Neural progenitor cell (in vitro differentiated cells): ENCODE results near the gene RDX. TPM values are rescaled to one million over a fixed set of nuclear protein-coding genes. Genes with fewer than 3 reads are reported as not detected.

Source experiments
- DNase-seq: peaks from one replicate; pipeline ENCODE4 v3.0.0-alpha.2; 2016; ENCODE audit warnings: low spot score
- H2AFZ ChIP-seq: fragments of 200-600 bp; sonication (generic); replicated peaks from 2 replicates; pipeline ENCODE4 v1.6.1; 2016; ENCODE audit warnings: antibody characterized with exemption
- H3F3A ChIP-seq: fragments of 200-600 bp; sonication (generic); 2 replicates; pipeline ENCODE4 v1.6.1; 2016; ENCODE audit warnings: antibody characterized with exemption, low read depth
- H3K27ac ChIP-seq: fragments of 200-600 bp; sonication (generic); 2 replicates; pipeline ENCODE4 v1.5.1; 2016; ENCODE audit warnings: mild to moderate bottlenecking
- H3K27me3 ChIP-seq: fragments of 200-600 bp; sonication (generic); 2 replicates; pipeline ENCODE4 v1.6.1; 2016; ENCODE audit warnings: mild to moderate bottlenecking, moderate library complexity
- H3K36me3 ChIP-seq: fragments of 200-600 bp; sonication (generic); 2 replicates; pipeline ENCODE4 v1.5.1; 2016
- H3K4me1 ChIP-seq: fragments of 200-600 bp; sonication (generic); 2 replicates; pipeline ENCODE4 v1.6.1; 2016; ENCODE audit warnings: mixed run types
- H3K4me2 ChIP-seq: fragments of 200-600 bp; sonication (generic); 2 replicates; pipeline ENCODE4 v1.6.1; 2016
- H3K4me3 ChIP-seq: fragments of 200-600 bp; sonication (generic); 2 replicates; pipeline ENCODE4 v1.5.1; 2016
- H3K79me2 ChIP-seq: fragments of 200-600 bp; sonication (generic); 2 replicates; pipeline ENCODE4 v1.6.1; 2016; ENCODE audit warnings: low read depth
- H3K9ac ChIP-seq: fragments of 200-600 bp; sonication (generic); 2 replicates; pipeline ENCODE4 v1.6.1; 2016
- H3K9me3 ChIP-seq: fragments of 200-600 bp; sonication (generic); 2 replicates; pipeline ENCODE4 v1.5.1; 2016; ENCODE audit warnings: low read depth
- H4K20me1 ChIP-seq: fragments of 200-600 bp; sonication (generic); 2 replicates; pipeline ENCODE4 v1.6.1; 2016; ENCODE audit warnings: low read depth
- H3K27ac Mint-ChIP-seq: 3 replicates; pipeline ENCODE4 v1.8.0; 2021; ENCODE audit warnings: mixed read lengths
- H3K27me3 Mint-ChIP-seq: 2 replicates; pipeline ENCODE4 v1.8.0; 2022; ENCODE audit warnings: low read depth, mild to moderate bottlenecking, inconsistent platforms, moderate library complexity, mixed read lengths; ENCODE audit not compliant: insufficient read depth
- H3K36me3 Mint-ChIP-seq: 3 replicates; pipeline ENCODE4 v1.8.0; 2021; ENCODE audit warnings: mixed read lengths
- H3K4me1 Mint-ChIP-seq: 3 replicates; pipeline ENCODE4 v1.8.0; 2021; ENCODE audit warnings: mixed read lengths
- H3K4me3 Mint-ChIP-seq: 3 replicates; pipeline ENCODE4 v1.8.0; 2021; ENCODE audit warnings: mild to moderate bottlenecking, moderate library complexity, mixed read lengths
- H3K9me3 Mint-ChIP-seq: 3 replicates; pipeline ENCODE4 v1.8.0; 2020; ENCODE audit warnings: mixed read lengths
- CTCF ChIP-seq: fragments of 200-600 bp; sonication (generic); IDR thresholded peaks from 2 replicates; pipeline ENCODE4 v1.5.1; 2017; ENCODE audit warnings: antibody characterized with exemption, mild to moderate bottlenecking
- EZH2 ChIP-seq: fragments of 200-600 bp; sonication (generic); IDR thresholded peaks from 2 replicates; pipeline ENCODE4 v1.6.1; 2017; ENCODE audit warnings: antibody characterized with exemption, mild to moderate bottlenecking, moderate library complexity
- EZH2phosphoT487 ChIP-seq: fragments of 200-600 bp; sonication (generic); IDR thresholded peaks from 2 replicates; pipeline ENCODE4 v1.6.1; 2017; ENCODE audit warnings: antibody characterized with exemption
- total RNA-seq: library from RNA; depleted of rRNA; stranded (reverse); fragments of >200 nt; gene quantifications from 2 replicates; pipeline ENCODE4 v1.2.3, GENCODE V29; 2015; ENCODE audit warnings: low replicate concordance

Gene RDX
- total RNA-seq, 1 donor from 2014 or later = 199 TPM

- no peak for DNase-seq
- Histone ChIP-seq H3K9ac (no peak overlapping the region), H3K9me3 (no peaks in the 10 kb centered on the region), H3F3A (peaks cover 13% of the 10 kb centered on the region), H3K4me3 (no peak overlapping the region), H3K27me3 (no peaks in the 10 kb centered on the region), H3K4me2 (no peak overlapping the region), H3K79me2 (peaks cover under 1% of the 10 kb centered on the region), H2AFZ (no peak overlapping the region), H3K4me1 (peaks cover 13% of the 10 kb centered on the region), H4K20me1 (no peaks in the 10 kb centered on the region), H3K36me3 (no peaks in the 10 kb centered on the region), H3K27ac (no peak overlapping the region)
- Mint-ChIP-seq H3K36me3 (no peaks in the 10 kb centered on the region), H3K27me3 (peaks cover 4% of the 10 kb centered on the region), H3K27ac (no peak overlapping the region), H3K4me3 (no peak overlapping the region), H3K9me3 (peaks cover 9% of the 10 kb centered on the region), H3K4me1 (peaks cover 10% of the 10 kb centered on the region)
- TF ChIP-seq EZH2phosphoT487 = no peak
- TF ChIP-seq CTCF = no peak
- no peak for TF ChIP-seq EZH2
Measured at GRCh38 chr11:110301032-110301431, 4.6 kb upstream of the RDX start.

- no peaks in the 10 kb centered on the region for H3K36me3 Mint-ChIP-seq
- Histone ChIP-seq H3K4me2 (no peak overlapping the region), H3K4me3 (no peak overlapping the region)
Measured at GRCh38 chr11:110299006-110299785, 2.8 kb upstream of the RDX start.

GRCh38 chr11:110298301-110298765 lies 1.9 kb upstream of the RDX start:
- Mint-ChIP-seq H3K27me3 (peaks cover 4% of the 10 kb centered on the region), H3K4me1 (peaks cover 26% of the 10 kb centered on the region), H3K4me3 (no peak overlapping the region), H3K27ac (no peak overlapping the region), H3K36me3 (no peaks in the 10 kb centered on the region), H3K9me3 (peaks cover 5% of the 10 kb centered on the region)
- H4K20me1 ChIP-seq = peaks cover 27% of the 10 kb centered on the region
- H2AFZ ChIP-seq = no peak overlapping the region
- no peak overlapping the region for H3K27ac ChIP-seq
- no peak overlapping the region for H3K4me3 ChIP-seq
- peaks cover 15% of the 10 kb centered on the region for H3F3A ChIP-seq
- H3K36me3 ChIP-seq = no peaks in the 10 kb centered on the region
- H3K79me2 ChIP-seq = peaks cover 27% of the 10 kb centered on the region
- TF ChIP-seq CTCF (no peak), EZH2 (no peak), EZH2phosphoT487 (no peak)
- DNase-seq = no peak
- H3K9me3 ChIP-seq = no peaks in the 10 kb centered on the region
- H3K27me3 ChIP-seq = no peaks in the 10 kb centered on the region
- H3K9ac ChIP-seq = no peak overlapping the region
- no peak overlapping the region for H3K4me2 ChIP-seq
- peaks cover 27% of the 10 kb centered on the region for H3K4me1 ChIP-seq

More at GRCh38 chr11:110299006-110299785, 2.8 kb upstream of the RDX start:
- Histone ChIP-seq H3K36me3 (no peaks in the 10 kb centered on the region), H3K9me3 (no peaks in the 10 kb centered on the region), H3K9ac (no peak overlapping the region), H3F3A (peaks cover 15% of the 10 kb centered on the region), H4K20me1 (peaks cover 18% of the 10 kb centered on the region), H3K4me1 (peaks cover 18% of the 10 kb centered on the region), H3K79me2 (peaks cover 19% of the 10 kb centered on the region), H2AFZ (no peak overlapping the region), H3K27ac (no peak overlapping the region), H3K27me3 (no peaks in the 10 kb centered on the region)
- no peak for DNase-seq
- Mint-ChIP-seq H3K27me3 (peaks cover 4% of the 10 kb centered on the region), H3K27ac (no peak overlapping the region), H3K4me1 (peaks cover 19% of the 10 kb centered on the region), H3K4me3 (no peak overlapping the region), H3K9me3 (peaks cover 7% of the 10 kb centered on the region)
- TF ChIP-seq EZH2phosphoT487 = no peak
- no peak for TF ChIP-seq EZH2
- TF ChIP-seq CTCF = no peak
